GM12878 (cell line): ENCODE data around the gene CCDC191. TPM values are rescaled to one million over a fixed set of nuclear protein-coding genes. Genes with fewer than 3 reads are reported as not detected.

Source experiments
- ATF2 ChIP-seq: IDR thresholded peaks from 2 replicates; pipeline ENCODE4 v1.6.1; 2012; ENCODE audit warnings: low read length, inconsistent platforms
- ATF7 ChIP-seq: fragments of 450-650 bp; IDR thresholded peaks from 2 replicates; pipeline ENCODE4 v1.6.1; 2016; ENCODE audit warnings: low read depth, mild to moderate bottlenecking
- BHLHE40 ChIP-seq, 2 experiments: fragments of 450-650 bp in 1 of 2; IDR thresholded peaks; 2 replicates each; pipeline ENCODE4 v1.6.1; 2011 to 2017; ENCODE audit warnings: low read depth in 2 of 2, borderline replicate concordance in 1 of 2, improper control_type of control experiment in 1 of 2, low read length in 1 of 2, mild to moderate bottlenecking in 1 of 2
- CREB1 ChIP-seq: IDR thresholded peaks from 2 replicates; pipeline ENCODE4 v1.6.1; 2012; ENCODE audit warnings: low read depth, mild to moderate bottlenecking, inconsistent platforms
- CREM ChIP-seq: IDR thresholded peaks from 2 replicates; pipeline ENCODE4 v1.6.1; 2014; ENCODE audit warnings: antibody characterized with exemption, low read depth
- ELK1 ChIP-seq: IDR thresholded peaks from 2 replicates; pipeline ENCODE4 v1.6.1; 2012; ENCODE audit warnings: low read depth, low read length, improper control_type of control experiment
- EP300 ChIP-seq, 2 experiments: fragments of 150-350 bp in 1 of 2; IDR thresholded peaks; 2 replicates each; pipeline ENCODE4 v1.6.1; 2011 to 2012; ENCODE audit warnings: low read depth in 2 of 2, low read length in 2 of 2, borderline replicate concordance in 1 of 2, improper control_type of control experiment in 1 of 2, inconsistent platforms in 1 of 2; ENCODE audit not compliant: control insufficient read depth in 1 of 2
- IKZF2 ChIP-seq, 2 experiments: fragments of 450-650 bp; IDR thresholded peaks; 2 replicates each; pipeline ENCODE4 v1.6.1; 2017; ENCODE audit warnings: mild to moderate bottlenecking in 2 of 2, moderate library complexity in 2 of 2
- JUND ChIP-seq: IDR thresholded peaks from 2 replicates; pipeline ENCODE4 v1.6.1; 2012; ENCODE audit warnings: low read depth, mild to moderate bottlenecking, low read length, improper control_type of control experiment, moderate library complexity
- KAT2A ChIP-seq: conservative IDR thresholded peaks from 2 replicates; pipeline ENCODE4 v1.6.1; 2011; ENCODE audit warnings: low read depth, low read length; ENCODE audit not compliant: control insufficient read depth
- MXI1 ChIP-seq: fragments of 150-350 bp; IDR thresholded peaks from 2 replicates; pipeline ENCODE4 v1.6.1; 2011; ENCODE audit warnings: low read depth, mild to moderate bottlenecking, inconsistent platforms, low read length, improper control_type of control experiment
- MYC ChIP-seq: IDR thresholded peaks from 2 replicates; pipeline ENCODE4 v1.6.1; 2011; ENCODE audit warnings: mild to moderate bottlenecking, low read length, moderate library complexity, inconsistent platforms; ENCODE audit not compliant: insufficient read depth, insufficient replicate concordance, insufficient read length, severe bottlenecking
- NFYB ChIP-seq: IDR thresholded peaks from 2 replicates; pipeline ENCODE4 v1.6.1; 2011; ENCODE audit warnings: low read depth, mild to moderate bottlenecking, low read length, improper control_type of control experiment, moderate library complexity; ENCODE audit not compliant: insufficient read depth
- NRF1 ChIP-seq: conservative IDR thresholded peaks from 2 replicates; pipeline ENCODE4 v1.6.1; 2011; ENCODE audit warnings: mild to moderate bottlenecking, low read depth, low read length, improper control_type of control experiment
- POLR2A ChIP-seq: IDR thresholded peaks from 2 replicates; pipeline ENCODE4 v1.6.1; 2011; ENCODE audit warnings: low read depth, mild to moderate bottlenecking, low read length
- SP1 ChIP-seq: IDR thresholded peaks from one replicate; pipeline ENCODE4 v1.6.1; 2011; ENCODE audit warnings: low read depth, low read length
- SREBF2 ChIP-seq: IDR thresholded peaks from 2 replicates; pipeline ENCODE4 v1.6.1; 2012; ENCODE audit warnings: mild to moderate bottlenecking, low read length
- YY1 ChIP-seq: IDR thresholded peaks from 2 replicates; pipeline ENCODE4 v1.6.1; 2011; ENCODE audit warnings: low read depth, mild to moderate bottlenecking, low read length
- ZBED1 ChIP-seq: IDR thresholded peaks from 2 replicates; pipeline ENCODE4 v1.6.1; 2016; ENCODE audit warnings: borderline replicate concordance
- ZNF24 ChIP-seq: fragments of 450-650 bp; IDR thresholded peaks from 2 replicates; pipeline ENCODE4 v1.6.1; 2017; ENCODE audit warnings: antibody characterized with exemption, mild to moderate bottlenecking
- ZSCAN29 ChIP-seq: fragments of 450-650 bp; IDR thresholded peaks from 2 replicates; pipeline ENCODE4 v1.6.1; 2017; ENCODE audit warnings: mild to moderate bottlenecking, moderate library complexity
- polyA plus RNA-seq, 11 experiments: library from polyadenylated mRNA; depleted of rRNA in 4 of 11; unstranded in 6 of 11; stranded (reverse) in 5 of 11; fragments of >200 nt; fragmentation: Nextera tagmentation in 4 of 11; fragmentation: Illumina TruSeq in 1 of 11; extraction: Ambion mirVana in 4 of 11; extraction: Trizol in 1 of 11; gene quantifications; 1 replicate in 1 of 11; 2 replicates in 10 of 11; pipeline versions ENCODE4 v1.2.1 to v1.2.3, GENCODE V29; 2011 to 2016; ENCODE audit warnings: inconsistent platforms in 2 of 11, missing spikeins in 2 of 11, low read depth in 1 of 11
- total RNA-seq, 4 experiments: library from RNA; depleted of rRNA in 3 of 4; stranded (reverse); fragments of >200 nt in 3 of 4; fragmentation: Illumina TruSeq in 1 of 4; extraction: Trizol in 1 of 4; gene quantifications; 2 replicates each; pipeline versions ENCODE4 v1.2.1 to v1.2.3, GENCODE V29; 2013 to 2021
- TF ChIP-seq, protein P1 (sequence below): fragments of 450-650 bp; IDR thresholded peaks from 2 replicates; pipeline ENCODE4 v1.6.1; 2018; ENCODE audit warnings: borderline replicate concordance, mild to moderate bottlenecking; ENCODE audit not compliant: partially characterized antibody
- TF ChIP-seq, protein P2 (sequence below): IDR thresholded peaks from 2 replicates; pipeline ENCODE4 v1.6.1; 2012; ENCODE audit warnings: low read depth, low read length, improper control_type of control experiment

The CCDC191 gene
- total and polyA plus RNA-seq, 10 of the 15 experiments (the other 5 are each of a cell fraction or from before 2014, with no cell fraction given), result 1.2 to 2.9 (median 1.7) TPM

- TF ChIP-seq, protein P1, sequence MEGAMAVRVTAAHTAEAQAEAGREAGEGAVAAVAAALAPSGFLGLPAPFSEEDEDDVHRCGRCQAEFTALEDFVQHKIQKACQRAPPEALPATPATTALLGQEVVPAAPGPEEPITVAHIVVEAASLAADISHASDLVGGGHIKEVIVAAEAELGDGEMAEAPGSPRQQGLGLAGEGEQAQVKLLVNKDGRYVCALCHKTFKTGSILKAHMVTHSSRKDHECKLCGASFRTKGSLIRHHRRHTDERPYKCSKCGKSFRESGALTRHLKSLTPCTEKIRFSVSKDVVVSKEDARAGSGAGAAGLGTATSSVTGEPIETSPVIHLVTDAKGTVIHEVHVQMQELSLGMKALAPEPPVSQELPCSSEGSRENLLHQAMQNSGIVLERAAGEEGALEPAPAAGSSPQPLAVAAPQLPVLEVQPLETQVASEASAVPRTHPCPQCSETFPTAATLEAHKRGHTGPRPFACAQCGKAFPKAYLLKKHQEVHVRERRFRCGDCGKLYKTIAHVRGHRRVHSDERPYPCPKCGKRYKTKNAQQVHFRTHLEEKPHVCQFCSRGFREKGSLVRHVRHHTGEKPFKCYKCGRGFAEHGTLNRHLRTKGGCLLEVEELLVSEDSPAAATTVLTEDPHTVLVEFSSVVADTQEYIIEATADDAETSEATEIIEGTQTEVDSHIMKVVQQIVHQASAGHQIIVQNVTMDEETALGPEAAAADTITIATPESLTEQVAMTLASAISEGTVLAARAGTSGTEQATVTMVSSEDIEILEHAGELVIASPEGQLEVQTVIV, result peak; percentile 65
- TF ChIP-seq ZBED1 (no peak), BHLHE40 (IDR thresholded peaks at IDR 0.05; ENCODE audit: borderline replicate concordance in 1 of 2, low read depth in 2 of 2, low read length in 1 of 2) (peak; percentile 21 to 57; a peak in 1 of 4 replicates), EP300 (IDR thresholded peaks at IDR 0.05; ENCODE audit: borderline replicate concordance in 1 of 2, control insufficient read depth in 1 of 2, low read depth in 2 of 2, low read length in 2 of 2) (peak in 1 of 2 experiments; percentile 77; a peak in 1 of 4 replicates), CREM (peak; percentile 100), ELK1 (peak; percentile 2; the same call in 1 of the 2 replicates), ZNF24 (no peak), CREB1 (peak; percentile 100), MYC (peak; percentile 87), ATF2 (no peak), YY1 (peak; percentile 69), ATF7 (peak; percentile 72), MXI1 (peak; percentile 100), IKZF2 (IDR thresholded peaks at IDR 0.05) (peak; percentile 28 to 63; a peak in 1 of 4 replicates), SREBF2 (no peak), ZSCAN29 (no peak), NFYB (peak; percentile 91), POLR2A (peak; percentile 54), NRF1 (peak; percentile 23; the same call in 1 of the 2 replicates), SP1 (peak; percentile 85), JUND (no peak), KAT2A (no peak)
- TF ChIP-seq, protein P2, sequence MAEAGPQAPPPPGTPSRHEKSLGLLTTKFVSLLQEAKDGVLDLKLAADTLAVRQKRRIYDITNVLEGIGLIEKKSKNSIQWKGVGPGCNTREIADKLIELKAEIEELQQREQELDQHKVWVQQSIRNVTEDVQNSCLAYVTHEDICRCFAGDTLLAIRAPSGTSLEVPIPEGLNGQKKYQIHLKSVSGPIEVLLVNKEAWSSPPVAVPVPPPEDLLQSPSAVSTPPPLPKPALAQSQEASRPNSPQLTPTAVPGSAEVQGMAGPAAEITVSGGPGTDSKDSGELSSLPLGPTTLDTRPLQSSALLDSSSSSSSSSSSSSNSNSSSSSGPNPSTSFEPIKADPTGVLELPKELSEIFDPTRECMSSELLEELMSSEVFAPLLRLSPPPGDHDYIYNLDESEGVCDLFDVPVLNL, result no peak
Measured at GRCh38 chr3:114056130-114057010, at the start of gene CCDC191, which contains the start of gene QTRT2 (continued).
